SK-N-MC (cell line): ENCODE data around the gene WDR82.

ENCODE experiments used
- DNase-seq: peaks from one replicate; pipeline ENCODE4 v3.0.0-alpha.2; 2011; ENCODE audit warnings: low read depth, low spot score
- H3K27ac ChIP-seq: fragments of 200-600 bp; sonication (generic); 2 replicates; pipeline ENCODE4 v1.5.1; 2016; ENCODE audit warnings: mixed run types
- H3K36me3 ChIP-seq: fragments of 200-600 bp; sonication (generic); 2 replicates; pipeline ENCODE4 v1.6.1; 2017; ENCODE audit warnings: antibody characterized with exemption, low read length, mixed read lengths; ENCODE audit not compliant: insufficient read depth
- H3K4me3 ChIP-seq: fragments of 200-600 bp; sonication (generic); 2 replicates; pipeline ENCODE4 v1.5.1; 2016
- H3K9ac ChIP-seq: fragments of 200-600 bp; sonication (generic); 2 replicates; pipeline ENCODE4 v1.8.0; 2017; ENCODE audit warnings: mixed run types, mixed read lengths; ENCODE audit not compliant: insufficient read length
- H3K9me3 ChIP-seq: fragments of 200-600 bp; sonication (generic); 2 replicates; pipeline ENCODE4 v1.6.1; 2017; ENCODE audit warnings: low read depth, mild to moderate bottlenecking, antibody characterized with exemption, low read length, moderate library complexity, mixed read lengths
- EZH2 ChIP-seq: fragments of 200-600 bp; sonication (generic); IDR thresholded peaks from one replicate; pipeline ENCODE4 v1.6.1; 2017; ENCODE audit warnings: antibody characterized with exemption
- FOXP2 ChIP-seq: optimal IDR thresholded peaks from 2 replicates; pipeline ENCODE3; 2011; ENCODE audit warnings: mild to moderate bottlenecking, moderate library complexity; ENCODE audit not compliant: insufficient read depth; ENCODE audit errors: extremely low read length, control extremely low read depth
- POLR2AphosphoS5 ChIP-seq: IDR thresholded peaks from 2 replicates; pipeline ENCODE4 v1.6.1; 2012; ENCODE audit warnings: mild to moderate bottlenecking, low read depth, low read length, borderline replicate concordance

Gene WDR82

DNA sequence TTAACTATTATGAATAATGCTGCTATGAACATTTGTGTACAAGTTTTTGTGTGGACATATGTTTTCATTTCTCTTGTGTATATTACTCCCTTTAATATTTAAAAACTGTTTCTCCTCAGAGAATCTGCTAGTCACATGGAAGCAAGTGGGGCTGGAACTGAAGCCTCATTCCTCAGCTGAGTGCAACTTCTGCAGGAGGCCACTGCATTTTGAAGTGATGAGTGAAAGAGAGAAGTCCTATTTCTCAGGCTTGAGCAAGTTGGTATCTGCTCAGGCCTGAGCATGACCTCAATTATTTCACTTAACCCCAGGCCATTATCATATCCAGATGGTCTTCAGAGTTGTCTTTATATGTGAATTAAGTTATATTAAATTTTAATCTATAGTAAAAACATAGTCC lies 64.5 kb downstream of the WDR82 start:
- Histone ChIP-seq H3K4me3 (no peak overlapping the region), H3K9ac (no peak overlapping the region), H3K27ac (no peak overlapping the region), H3K9me3 (no peaks in the 10 kb centered on the region), H3K36me3 (peaks cover 25% of the 10 kb centered on the region; the same call in 1 of the 2 replicates)
- DNase-seq = no peak
- no peak for TF ChIP-seq EZH2
- TF ChIP-seq FOXP2 = no peak
- no peak for TF ChIP-seq POLR2AphosphoS5

DNA sequence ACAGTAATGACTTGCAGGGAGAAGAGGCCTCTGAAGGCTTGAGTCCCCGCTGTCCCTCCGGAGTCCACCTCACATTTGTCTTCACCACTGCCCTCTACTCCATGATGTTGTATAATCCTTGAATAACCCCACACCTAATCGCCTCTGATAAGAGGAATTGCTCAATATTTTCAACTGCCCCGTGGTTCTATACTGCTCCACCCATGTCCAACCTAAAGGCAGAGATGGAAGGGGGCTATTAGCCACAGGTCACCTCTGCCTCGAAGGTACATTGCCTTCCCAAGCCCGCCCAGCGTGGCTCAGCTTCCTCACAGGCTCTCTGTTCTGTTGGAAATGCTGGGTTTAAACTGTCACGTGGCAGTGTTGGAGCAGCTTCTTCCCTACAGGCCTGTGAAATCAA lies 65.4 kb downstream of the WDR82 start:
- Histone ChIP-seq H3K9me3 (no peaks in the 10 kb centered on the region), H3K36me3 (peaks cover 34% of the 10 kb centered on the region; the same call in 1 of the 2 replicates), H3K9ac (no peak overlapping the region), H3K27ac (no peak overlapping the region), H3K4me3 (no peak overlapping the region)
- no peak for DNase-seq
- no peak for TF ChIP-seq FOXP2
- no peak for TF ChIP-seq POLR2AphosphoS5
- no peak for TF ChIP-seq EZH2

DNA sequence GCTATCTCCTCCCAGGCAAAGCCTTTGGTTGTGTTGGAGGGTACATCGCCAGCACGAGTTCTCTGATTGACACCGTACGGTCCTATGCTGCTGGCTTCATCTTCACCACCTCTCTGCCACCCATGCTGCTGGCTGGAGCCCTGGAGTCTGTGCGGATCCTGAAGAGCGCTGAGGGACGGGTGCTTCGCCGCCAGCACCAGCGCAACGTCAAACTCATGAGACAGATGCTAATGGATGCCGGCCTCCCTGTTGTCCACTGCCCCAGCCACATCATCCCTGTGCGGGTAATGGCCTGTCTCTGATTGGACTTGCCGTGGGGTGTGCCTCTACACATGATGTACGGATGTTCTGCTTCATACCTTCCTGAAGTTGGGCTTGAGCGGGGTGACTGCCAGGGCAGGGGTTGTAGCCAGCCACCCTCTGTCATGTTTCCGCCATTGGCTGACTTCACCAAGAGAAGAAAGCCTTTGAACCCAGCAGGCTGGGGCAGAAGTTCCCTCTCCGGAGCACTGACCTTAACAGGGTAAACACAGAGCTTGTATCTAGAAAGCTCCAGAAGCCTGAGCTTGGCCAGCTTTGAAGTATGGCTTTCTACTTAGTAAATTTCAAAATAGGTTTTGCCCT lies 67.1 kb downstream of the WDR82 start:
- Histone ChIP-seq H3K9me3 (no peaks in the 10 kb centered on the region), H3K36me3 (peaks cover 43% of the 10 kb centered on the region; the same call in 1 of the 2 replicates), H3K9ac (no peak overlapping the region), H3K27ac (no peak overlapping the region), H3K4me3 (no peak overlapping the region)
- DNase-seq = no peak
- no peak for TF ChIP-seq EZH2
- no peak for TF ChIP-seq FOXP2
- TF ChIP-seq POLR2AphosphoS5 = no peak

DNA sequence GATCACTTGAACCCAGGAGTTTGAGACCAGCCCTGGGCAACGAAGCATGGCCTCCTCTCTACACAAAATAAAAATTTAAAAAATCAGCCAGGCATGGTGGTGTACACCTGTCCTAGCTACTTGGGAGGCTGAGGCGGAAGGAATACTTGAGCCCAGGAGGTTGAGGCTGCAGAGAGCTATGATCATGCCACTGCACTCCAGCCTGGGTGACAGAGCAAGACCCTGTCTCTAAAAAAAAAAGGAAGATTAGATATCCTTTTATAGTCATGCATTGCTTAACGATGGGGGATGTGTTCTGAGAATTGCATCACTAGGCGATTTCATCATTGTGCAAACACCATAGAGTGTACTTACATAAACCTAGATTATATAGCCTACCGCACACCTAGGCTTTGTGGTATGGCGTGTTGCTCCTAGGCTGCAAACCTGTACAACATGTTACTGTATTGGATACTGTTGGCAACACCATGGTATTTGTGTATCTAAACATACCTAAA lies 67.9 kb downstream of the WDR82 start:
- H3K9ac ChIP-seq = no peak overlapping the region
- H3K36me3 ChIP-seq = peaks cover 51% of the 10 kb centered on the region; the same call in 1 of the 2 replicates

DNA sequence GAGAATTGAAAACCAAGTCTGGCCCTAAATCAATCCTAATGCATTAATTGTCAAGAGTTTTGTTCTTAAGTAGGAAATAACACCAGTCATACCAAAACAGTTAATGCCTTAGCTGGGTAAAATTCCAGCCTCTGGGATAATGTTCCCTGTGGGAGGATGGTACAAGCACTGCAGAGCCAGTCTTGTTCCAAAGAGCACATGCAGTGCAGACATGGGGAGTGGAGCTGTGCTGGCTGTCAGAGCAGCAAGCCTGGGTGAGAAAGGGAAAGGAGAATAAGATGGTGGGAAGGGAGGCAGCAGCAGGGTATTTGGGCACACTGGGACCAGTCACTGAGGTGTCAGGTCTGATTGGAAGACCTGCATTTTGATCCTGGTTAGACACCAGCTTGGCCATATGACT lies 68.4 kb downstream of the WDR82 start:
- H3K4me3 ChIP-seq = no peak overlapping the region
- no peaks in the 10 kb centered on the region for H3K9me3 ChIP-seq
- no peak overlapping the region for H3K9ac ChIP-seq
- H3K36me3 ChIP-seq = peaks cover 57% of the 10 kb centered on the region; the same call in 1 of the 2 replicates
- no peak overlapping the region for H3K27ac ChIP-seq
- TF ChIP-seq FOXP2 (no peak), EZH2 (no peak), POLR2AphosphoS5 (no peak)
- no peak for DNase-seq

More for the DNA sequence above, 67.9 kb downstream of the WDR82 start:
- TF ChIP-seq EZH2 (no peak), POLR2AphosphoS5 (no peak), FOXP2 (no peak)
- H3K27ac ChIP-seq = no peak overlapping the region
- H3K4me3 ChIP-seq = no peak overlapping the region
- no peaks in the 10 kb centered on the region for H3K9me3 ChIP-seq
- DNase-seq = no peak

DNA sequence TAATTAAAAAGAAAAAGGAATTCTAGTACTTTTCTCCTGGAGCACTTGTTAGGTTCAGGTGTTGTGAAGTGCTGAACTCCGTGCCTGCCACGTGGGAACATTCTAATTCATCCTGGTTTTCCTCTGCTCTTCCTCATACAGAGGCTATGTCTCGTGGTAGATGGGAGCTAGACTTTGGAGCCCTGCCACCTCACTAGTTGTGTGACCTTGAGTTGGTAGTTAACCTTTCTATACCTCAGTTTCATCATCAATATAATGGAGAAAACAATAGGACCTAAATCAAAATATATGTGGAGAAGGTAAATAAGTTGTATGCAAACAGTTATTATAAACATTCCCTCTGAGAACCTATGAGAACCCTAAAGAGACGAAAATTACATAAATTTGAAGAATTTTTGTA lies 69.9 kb downstream of the WDR82 start:
- TF ChIP-seq EZH2 = no peak
- no peak for TF ChIP-seq POLR2AphosphoS5
- no peak for TF ChIP-seq FOXP2
- Histone ChIP-seq H3K36me3 (peaks cover 66% of the 10 kb centered on the region; the same call in 1 of the 2 replicates), H3K4me3 (no peak overlapping the region), H3K9ac (no peak overlapping the region), H3K27ac (no peak overlapping the region), H3K9me3 (no peaks in the 10 kb centered on the region)
- DNase-seq = no peak

DNA sequence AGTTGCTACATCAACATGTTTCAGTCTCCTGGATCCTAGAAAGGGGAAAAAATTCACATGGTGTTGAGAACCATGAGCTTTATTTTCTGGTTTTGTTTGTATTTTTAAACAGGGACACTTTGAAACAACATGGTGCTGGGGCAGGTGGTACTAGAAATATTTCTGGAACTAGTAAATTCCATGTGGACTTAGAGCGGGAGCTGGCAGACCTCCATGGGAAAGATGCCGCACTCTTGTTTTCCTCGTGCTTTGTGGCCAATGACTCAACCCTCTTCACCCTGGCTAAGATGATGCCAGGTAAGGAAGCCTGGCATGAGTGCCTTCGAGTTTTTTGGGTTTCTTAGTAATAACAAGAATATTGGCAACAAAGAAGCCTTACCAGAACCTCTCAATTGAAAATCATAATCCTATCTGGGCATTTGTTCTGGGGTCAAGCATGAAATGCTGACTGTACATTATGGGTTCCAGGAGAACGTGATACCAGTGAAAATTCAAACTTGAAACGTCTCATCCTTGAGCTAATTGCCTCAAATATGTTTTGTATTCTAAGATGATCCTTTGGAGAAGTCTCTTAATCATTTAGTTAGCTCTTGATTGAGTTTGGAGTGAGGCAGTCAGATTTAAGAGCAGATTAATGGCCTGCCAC lies 72.6 kb downstream of the WDR82 start:
- H3K27ac ChIP-seq = no peak overlapping the region
- no peak overlapping the region for H3K9ac ChIP-seq
- TF ChIP-seq POLR2AphosphoS5 = no peak
- DNase-seq = no peak
- no peaks in the 10 kb centered on the region for H3K9me3 ChIP-seq
- peaks cover 72% of the 10 kb centered on the region for H3K36me3 ChIP-seq
- no peak overlapping the region for H3K4me3 ChIP-seq
